Osteoblast (primary cell): ENCODE data around the gene MFAP3. TPM values are rescaled to one million over a fixed set of nuclear protein-coding genes. Genes with fewer than 3 reads are reported as not detected.

ENCODE experiments used
- DNase-seq: peaks from one replicate; pipeline ENCODE4 v3.0.0; 2011; ENCODE audit warnings: low spot score, mixed read lengths; ENCODE audit not compliant: insufficient read length; ENCODE audit errors: missing footprints
- H2AFZ ChIP-seq: 2 replicates; pipeline ENCODE4 v1.6.0; 2011; ENCODE audit warnings: mild to moderate bottlenecking, low read length
- H3K27ac ChIP-seq: 2 replicates; pipeline ENCODE4 v1.5.1; 2011; ENCODE audit warnings: mild to moderate bottlenecking, low read depth, low read length, moderate library complexity
- H3K27me3 ChIP-seq: 2 replicates; pipeline ENCODE4 v1.6.0; 2012; ENCODE audit warnings: mild to moderate bottlenecking, control low read depth, inconsistent platforms, low read length, moderate library complexity; ENCODE audit not compliant: insufficient read depth
- H3K36me3 ChIP-seq: 2 replicates; pipeline ENCODE4 v1.5.1; 2011; ENCODE audit warnings: mild to moderate bottlenecking, low read length, control low read depth, moderate library complexity; ENCODE audit not compliant: insufficient read depth
- H3K4me1 ChIP-seq: 2 replicates; pipeline ENCODE4 v1.5.1; 2011; ENCODE audit warnings: mild to moderate bottlenecking, low read length, control low read depth, moderate library complexity; ENCODE audit not compliant: insufficient read depth
- H3K4me2 ChIP-seq: 2 replicates; pipeline ENCODE4 v1.6.0; 2011; ENCODE audit warnings: mild to moderate bottlenecking, low read length; ENCODE audit not compliant: insufficient read depth
- H3K4me3 ChIP-seq: fragments of 200-600 bp; sonication (generic); 3 replicates; pipeline ENCODE4 v1.5.1; 2012; ENCODE audit warnings: mild to moderate bottlenecking, low read length, inconsistent platforms; ENCODE audit not compliant: insufficient read depth
- H3K79me2 ChIP-seq: 2 replicates; pipeline ENCODE4 v1.6.0; 2012; ENCODE audit warnings: mild to moderate bottlenecking, low read length, control low read depth, inconsistent platforms; ENCODE audit not compliant: insufficient read depth
- H3K9me3 ChIP-seq: 2 replicates; pipeline ENCODE4 v1.5.1; 2011; ENCODE audit warnings: low read depth, low read length, control low read depth
- H4K20me1 ChIP-seq: 2 replicates; pipeline ENCODE4 v1.6.0; 2012; ENCODE audit warnings: mild to moderate bottlenecking, low read length, control low read depth; ENCODE audit not compliant: insufficient read depth
- total RNA-seq: library from RNA; depleted of rRNA; stranded (reverse); fragments of >200 nt; gene quantifications from 2 replicates; pipeline ENCODE4 v1.2.3, GENCODE V29; 2012
- TF ChIP-seq, protein P1 (sequence below): IDR thresholded peaks from 2 replicates; pipeline ENCODE4 v1.5.1; 2011; ENCODE audit warnings: mild to moderate bottlenecking, low read depth, low read length, moderate library complexity; ENCODE audit errors: extremely low read depth

Gene MFAP3
- total RNA-seq, 1 donor: 90.1 TPM

DNA sequence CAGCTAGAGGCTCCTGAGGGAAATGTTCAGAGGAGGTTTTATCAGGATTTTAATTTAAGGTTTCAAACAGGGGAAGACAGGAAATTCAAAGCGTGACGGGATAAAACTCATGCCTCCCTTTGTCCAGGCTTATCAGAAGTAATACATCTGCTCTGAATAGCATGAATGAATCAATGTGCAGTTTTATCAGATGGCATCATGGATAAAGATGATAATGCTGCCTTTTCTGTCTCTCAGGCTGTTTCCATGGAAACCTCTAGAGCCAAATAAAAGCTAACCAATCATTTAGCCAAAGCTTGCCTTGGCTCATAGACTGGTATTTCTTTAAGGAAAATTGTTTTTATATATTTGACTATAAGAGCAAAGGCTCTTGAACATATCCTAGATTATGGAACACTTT, 16.4 kb downstream of the MFAP3 start:
- no peaks in the 10 kb centered on the region for H3K9me3 ChIP-seq
- no peak overlapping the region for H3K4me2 ChIP-seq
- peaks cover 22% of the 10 kb centered on the region for H3K36me3 ChIP-seq
- no peak overlapping the region for H3K27ac ChIP-seq
- TF ChIP-seq, protein P1, sequence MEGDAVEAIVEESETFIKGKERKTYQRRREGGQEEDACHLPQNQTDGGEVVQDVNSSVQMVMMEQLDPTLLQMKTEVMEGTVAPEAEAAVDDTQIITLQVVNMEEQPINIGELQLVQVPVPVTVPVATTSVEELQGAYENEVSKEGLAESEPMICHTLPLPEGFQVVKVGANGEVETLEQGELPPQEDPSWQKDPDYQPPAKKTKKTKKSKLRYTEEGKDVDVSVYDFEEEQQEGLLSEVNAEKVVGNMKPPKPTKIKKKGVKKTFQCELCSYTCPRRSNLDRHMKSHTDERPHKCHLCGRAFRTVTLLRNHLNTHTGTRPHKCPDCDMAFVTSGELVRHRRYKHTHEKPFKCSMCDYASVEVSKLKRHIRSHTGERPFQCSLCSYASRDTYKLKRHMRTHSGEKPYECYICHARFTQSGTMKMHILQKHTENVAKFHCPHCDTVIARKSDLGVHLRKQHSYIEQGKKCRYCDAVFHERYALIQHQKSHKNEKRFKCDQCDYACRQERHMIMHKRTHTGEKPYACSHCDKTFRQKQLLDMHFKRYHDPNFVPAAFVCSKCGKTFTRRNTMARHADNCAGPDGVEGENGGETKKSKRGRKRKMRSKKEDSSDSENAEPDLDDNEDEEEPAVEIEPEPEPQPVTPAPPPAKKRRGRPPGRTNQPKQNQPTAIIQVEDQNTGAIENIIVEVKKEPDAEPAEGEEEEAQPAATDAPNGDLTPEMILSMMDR: no peak
- peaks cover 29% of the 10 kb centered on the region for H4K20me1 ChIP-seq
- peaks cover 10% of the 10 kb centered on the region for H3K4me1 ChIP-seq
- H3K27me3 ChIP-seq: no peaks in the 10 kb centered on the region
- H2AFZ ChIP-seq: no peak overlapping the region
- no peak for DNase-seq
- H3K4me3 ChIP-seq: no peak overlapping the region
- no peaks in the 10 kb centered on the region for H3K79me2 ChIP-seq

DNA sequence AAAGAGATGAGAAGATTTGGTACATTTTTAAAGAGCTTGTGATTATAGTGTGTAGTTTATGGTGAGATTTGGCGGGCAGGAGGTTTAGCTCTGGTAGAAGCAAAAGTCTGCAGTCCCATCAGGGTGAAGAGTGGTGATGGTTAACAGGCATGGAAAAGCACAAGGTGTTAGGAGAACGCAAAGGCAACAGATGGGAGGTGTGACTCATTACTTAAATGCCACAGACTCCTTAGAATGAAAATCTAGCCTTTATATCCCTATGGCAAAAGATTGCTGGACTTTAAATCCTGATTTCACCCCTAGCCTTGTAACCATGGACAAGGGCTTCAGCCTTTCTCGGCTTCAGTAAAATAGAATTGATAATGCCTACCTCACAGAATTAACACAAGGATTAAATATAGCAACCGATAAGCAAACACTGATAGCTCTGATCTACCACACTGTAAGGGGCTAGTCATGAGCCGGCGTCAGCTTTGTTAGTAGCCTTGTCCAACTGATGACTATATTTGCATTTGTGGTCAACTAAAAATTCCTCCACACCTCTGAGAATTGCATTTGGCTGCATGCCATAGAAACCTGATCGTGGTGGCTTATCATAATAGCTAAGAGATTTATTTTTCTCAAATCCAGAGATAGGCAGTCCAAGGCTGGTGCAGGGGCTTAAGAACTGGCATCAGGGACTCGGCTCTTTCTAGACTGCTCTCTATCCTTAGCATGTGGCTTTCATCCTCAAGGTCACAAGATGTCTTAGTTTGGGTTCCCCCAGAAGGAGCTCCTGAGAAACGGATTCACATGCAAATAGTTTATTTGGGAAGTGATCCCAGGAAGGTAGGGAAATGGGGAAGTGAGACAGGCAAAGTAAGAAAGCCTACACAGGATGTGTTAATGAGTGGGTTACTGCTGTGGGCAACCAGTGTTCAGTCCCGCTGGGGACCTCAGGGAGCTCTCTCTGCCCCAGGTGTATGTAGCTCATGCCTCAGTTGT, 19.6 kb downstream of the MFAP3 start:
- H3K4me1 ChIP-seq: peaks cover 10% of the 10 kb centered on the region
- H4K20me1 ChIP-seq: peaks cover 21% of the 10 kb centered on the region
- H3K9me3 ChIP-seq: no peaks in the 10 kb centered on the region
- DNase-seq: peak; percentile 75
- peaks cover 9% of the 10 kb centered on the region for H3K36me3 ChIP-seq
- H3K4me3 ChIP-seq: no peak overlapping the region
- H3K79me2 ChIP-seq: no peaks in the 10 kb centered on the region
- H3K27ac ChIP-seq: no peak overlapping the region
- H3K4me2 ChIP-seq: no peak overlapping the region
- no peaks in the 10 kb centered on the region for H3K27me3 ChIP-seq
- no peak overlapping the region for H2AFZ ChIP-seq
- TF ChIP-seq, protein P1: no peak

DNA sequence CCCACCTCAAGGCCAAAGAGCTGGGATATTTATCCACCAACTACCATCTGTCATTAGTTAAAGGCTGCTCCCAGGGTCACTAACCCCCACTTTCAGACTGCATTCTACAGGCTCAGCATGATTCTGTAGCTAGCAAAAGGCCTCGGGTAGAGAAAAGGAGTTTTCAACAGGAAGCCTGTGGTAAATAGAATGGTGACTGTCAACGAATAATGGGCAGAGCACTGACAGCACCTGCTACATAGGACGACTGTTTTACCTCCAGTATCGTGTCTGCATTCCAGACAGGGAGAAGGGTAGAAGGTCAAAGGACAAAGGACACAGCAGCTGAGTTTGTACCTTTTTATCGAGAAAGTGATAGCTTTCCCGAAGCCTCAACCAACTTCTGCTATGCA, 20.3 kb downstream of the MFAP3 start:
- H3K4me1 ChIP-seq: peaks cover 10% of the 10 kb centered on the region
- no peak overlapping the region for H3K27ac ChIP-seq
- TF ChIP-seq, protein P1: no peak
- H2AFZ ChIP-seq: no peak overlapping the region
- peaks cover 19% of the 10 kb centered on the region for H4K20me1 ChIP-seq
- no peaks in the 10 kb centered on the region for H3K27me3 ChIP-seq
- H3K9me3 ChIP-seq: no peaks in the 10 kb centered on the region
- H3K79me2 ChIP-seq: no peaks in the 10 kb centered on the region
- no peak for DNase-seq
- H3K4me3 ChIP-seq: no peak overlapping the region
- H3K36me3 ChIP-seq: peaks cover 2% of the 10 kb centered on the region
- no peak overlapping the region for H3K4me2 ChIP-seq

DNA sequence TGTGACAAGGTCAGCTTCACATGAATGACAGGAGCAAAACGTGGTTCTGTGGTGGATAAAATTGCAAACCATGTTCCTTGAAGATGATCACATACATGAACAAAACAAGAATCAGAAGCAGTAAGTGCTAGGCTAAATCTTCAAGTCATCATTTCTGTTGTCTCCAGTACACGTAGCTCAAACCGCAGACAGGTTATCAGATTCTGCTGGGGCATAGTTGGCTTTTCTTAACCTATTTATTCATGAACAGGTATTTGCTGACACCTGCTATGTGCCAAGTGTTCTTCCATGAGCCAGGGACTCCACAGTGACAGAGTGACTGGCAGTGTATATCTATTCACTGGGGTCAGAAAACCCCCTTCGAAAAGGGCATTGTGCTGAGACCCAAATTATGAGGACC, 20.8 kb downstream of the MFAP3 start:
- DNase-seq: no peak
- H4K20me1 ChIP-seq: peaks cover 19% of the 10 kb centered on the region

More for the DNA sequence above, 20.8 kb downstream of the MFAP3 start:
- Histone ChIP-seq H3K79me2 (no peaks in the 10 kb centered on the region), H2AFZ (no peak overlapping the region), H3K9me3 (no peaks in the 10 kb centered on the region), H3K27me3 (no peaks in the 10 kb centered on the region), H3K4me3 (no peak overlapping the region), H3K36me3 (no peaks in the 10 kb centered on the region), H3K4me2 (no peak overlapping the region), H3K4me1 (peaks cover 10% of the 10 kb centered on the region), H3K27ac (no peak overlapping the region)
- TF ChIP-seq, protein P1: no peak
